PC-9 (cell line): Measurements from ENCODE around the gene NCKAP1. TPM values are rescaled to one million over a fixed set of nuclear protein-coding genes. Genes with fewer than 3 reads are reported as not detected.

ENCODE experiments used
- BruUV-seq: library from RNA; stranded (reverse); fragments of 400-500 nt; replicated peaks from 2 replicates; lab custom pipeline; 2021; lab: Mats Ljungman, UMichigan
- CTCF ChIA-PET: fragments of 300-600 bp; sonication (Branson Sonifier 250); formaldehyde crosslinking; loops from one replicate; lab custom pipeline; 2022; ENCODE audit warnings: antibody characterized with exemption; lab: Charles Lee
- POLR2A ChIA-PET: fragments of 300-600 bp; sonication (Branson Sonifier 250); formaldehyde crosslinking; loops from one replicate; lab custom pipeline; 2022; ENCODE audit warnings: antibody characterized with exemption; ENCODE audit not compliant: unreplicated experiment; lab: Charles Lee
- DNase-seq, 2 experiments: peaks; one replicate each; pipeline versions ENCODE4 v3.0.0 to v3.0.0-alpha.2; 2015 to 2022; ENCODE audit warnings: mixed read lengths in 1 of 2
- H2AFZ ChIP-seq: fragments of 200-600 bp; sonication (generic); 2 replicates; pipeline ENCODE4 v1.8.1; 2017; ENCODE audit warnings: antibody characterized with exemption
- H3F3A ChIP-seq: fragments of 200-600 bp; sonication (generic); 2 replicates; pipeline ENCODE4 v1.8.1; 2017; ENCODE audit warnings: antibody characterized with exemption, mild to moderate bottlenecking, low read depth; ENCODE audit not compliant: insufficient read depth
- H3K27ac ChIP-seq: fragments of 200-600 bp; sonication (generic); 2 replicates; pipeline ENCODE4 v1.6.1; 2016; ENCODE audit warnings: mixed run types
- H3K27me3 ChIP-seq: fragments of 200-600 bp; sonication (generic); 2 replicates; pipeline ENCODE4 v1.6.1; 2016; ENCODE audit warnings: low read depth, mixed run types; ENCODE audit not compliant: insufficient read depth
- H3K36me3 ChIP-seq: fragments of 200-600 bp; sonication (generic); 2 replicates; pipeline ENCODE4 v1.6.1; 2016; ENCODE audit warnings: low read depth, mixed run types
- H3K4me1 ChIP-seq: fragments of 200-600 bp; sonication (generic); replicated peaks from 2 replicates; pipeline ENCODE4 v1.6.1; 2016; ENCODE audit warnings: mixed run types; ENCODE audit not compliant: insufficient read depth
- H3K4me2 ChIP-seq: fragments of 200-600 bp; sonication (generic); 2 replicates; pipeline ENCODE4 v1.6.1; 2017; ENCODE audit warnings: mixed run types
- H3K4me3 ChIP-seq: fragments of 200-600 bp; sonication (generic); 2 replicates; pipeline ENCODE4 v1.6.1; 2016; ENCODE audit warnings: mixed run types
- H3K79me2 ChIP-seq: fragments of 200-600 bp; sonication (generic); 2 replicates; pipeline ENCODE4 v1.6.1; 2017; ENCODE audit warnings: low read depth, mixed run types
- H3K9me2 ChIP-seq: fragments of 200-600 bp; sonication (generic); 2 replicates; pipeline ENCODE4 v1.8.1; 2017; ENCODE audit warnings: mild to moderate bottlenecking; ENCODE audit not compliant: insufficient read depth
- H3K9me3 ChIP-seq: fragments of 200-600 bp; sonication (generic); 2 replicates; pipeline ENCODE4 v1.8.1; 2016; ENCODE audit warnings: low read depth; ENCODE audit not compliant: insufficient read depth
- H4K20me1 ChIP-seq: fragments of 200-600 bp; sonication (generic); 2 replicates; pipeline ENCODE4 v1.8.1; 2017; ENCODE audit not compliant: insufficient read depth
- CTCF ChIP-seq: fragments of 200-600 bp; sonication (generic); conservative IDR thresholded peaks from 2 replicates; pipeline ENCODE4 v1.6.1; 2017; ENCODE audit warnings: mixed run types, antibody characterized with exemption, mild to moderate bottlenecking, moderate library complexity
- EZH2 ChIP-seq: fragments of 200-600 bp; sonication (generic); IDR thresholded peaks from 2 replicates; pipeline ENCODE4 v1.8.0; 2017; ENCODE audit warnings: antibody characterized with exemption, low read depth
- intact Hi-C: fragments of 100-400 bp; cut with micrococcal nuclease; formaldehyde crosslinking; loops from one replicate; pipeline ENCODE4 v1.10.0; 2022; ENCODE audit not compliant: unreplicated experiment
- total RNA-seq: library from RNA; stranded (reverse); gene quantifications from 2 replicates; pipeline ENCODE4 v1.2.3, GENCODE V29; 2021

The NCKAP1 gene
- total RNA-seq, 1 experiment from 2014 or later = 308 TPM

GRCh38 chr2:182870227-182870626 is 168.0 kb downstream of the NCKAP1 start:
- H3K27me3 ChIP-seq = no peaks in the 10 kb centered on the region
- H3K36me3 ChIP-seq = no peaks in the 10 kb centered on the region
- no TSS peak for BruUV-seq
- no peaks in the 10 kb centered on the region for H3K4me1 ChIP-seq
- CTCF ChIA-PET = no interaction called here
- no peaks in the 10 kb centered on the region for H4K20me1 ChIP-seq
- DNase-seq = no peak
- no peak overlapping the region for H3K4me3 ChIP-seq
- H3K79me2 ChIP-seq = no peaks in the 10 kb centered on the region
- no peak overlapping the region for H2AFZ ChIP-seq
- H3K4me2 ChIP-seq = no peak overlapping the region
- intact Hi-C loops = no loop called here
- TF ChIP-seq EZH2 = no peak
- TF ChIP-seq CTCF = peak; percentile 66
- H3K9me3 ChIP-seq = peaks cover 3% of the 10 kb centered on the region; the same call in 1 of the 2 replicates
- H3K9me2 ChIP-seq = 0 out of 2 replicates have a peak, but pooled peaks cover 4% of the 10 kb centered on the region
- no peaks in the 10 kb centered on the region for H3F3A ChIP-seq
- POLR2A ChIA-PET = no interaction called here
- no peak overlapping the region for H3K27ac ChIP-seq

GRCh38 chr2:182868054-182868796 is 170.0 kb downstream of the NCKAP1 start:
- no peaks in the 10 kb centered on the region for H3K9me3 ChIP-seq
- no peak overlapping the region for H3K27ac ChIP-seq
- H3K27me3 ChIP-seq = no peaks in the 10 kb centered on the region
- POLR2A ChIA-PET = no interaction called here
- no peaks in the 10 kb centered on the region for H3F3A ChIP-seq
- no peak overlapping the region for H3K4me3 ChIP-seq
- TF ChIP-seq EZH2 (no peak), CTCF (no peak)
- H3K36me3 ChIP-seq = no peaks in the 10 kb centered on the region
- H3K9me2 ChIP-seq = 0 out of 2 replicates have a peak, but pooled peaks cover 4% of the 10 kb centered on the region
- no peaks in the 10 kb centered on the region for H4K20me1 ChIP-seq
- CTCF ChIA-PET = interaction anchor here (1.6 kb wide), 1 partner anchor 381 kb away, joined by 4 read pairs; no protein-coding TSS in a partner anchor
- BruUV-seq = no TSS peak
- H3K4me2 ChIP-seq = no peak overlapping the region
- H3K79me2 ChIP-seq = no peaks in the 10 kb centered on the region
- intact Hi-C loops = loop anchor here (5.0 kb wide), 1 partner anchor 34 kb away; no protein-coding TSS in a partner anchor
- no peak for DNase-seq
- no peaks in the 10 kb centered on the region for H3K4me1 ChIP-seq
- 0 out of 2 replicates have a peak overlapping the region, but pooled peaks have one; percentile 31 for H2AFZ ChIP-seq

GRCh38 chr2:182867426-182868053 is 170.7 kb downstream of the NCKAP1 start:
- Histone ChIP-seq H3K4me1 (no peaks in the 10 kb centered on the region), H3K79me2 (no peaks in the 10 kb centered on the region), H4K20me1 (no peaks in the 10 kb centered on the region), H3K27me3 (no peaks in the 10 kb centered on the region), H3K4me3 (no peak overlapping the region), H3K9me2 (0 out of 2 replicates have a peak, but pooled peaks cover 4% of the 10 kb centered on the region), H3K36me3 (no peaks in the 10 kb centered on the region), H3K27ac (no peak overlapping the region), H3F3A (no peaks in the 10 kb centered on the region), H3K9me3 (no peaks in the 10 kb centered on the region), H3K4me2 (peak overlapping the region; percentile 30; the same call in 1 of the 2 replicates), H2AFZ (0 out of 2 replicates have a peak overlapping the region, but pooled peaks have one; percentile 31)
- intact Hi-C loops = loop anchor here (5.0 kb wide), 1 partner anchor 35 kb away; no protein-coding TSS in a partner anchor
- no TSS peak for BruUV-seq
- TF ChIP-seq CTCF = no peak
- no peak for TF ChIP-seq EZH2
- DNase-seq = no peak
- ChIA-PET POLR2A (no interaction called here), CTCF (interaction anchor here (1.6 kb wide), 1 partner anchor 381 kb away, joined by 4 read pairs; no protein-coding TSS in a partner anchor)
